Breast epithelium (tissue), 4 donors: Measurements from ENCODE around the gene ITGA8. TPM values are rescaled to one million over a fixed set of nuclear protein-coding genes. Genes with fewer than 3 reads are reported as not detected.

Source experiments
- DNase-seq, 2 donors: peaks; one replicate each; pipeline ENCODE4 v3.0.0-alpha.2; 2019; ENCODE audit warnings: low spot score in 2 of 2
- H3K27ac ChIP-seq, 2 donors: fragments of 200-600 bp; sonication (generic) in 1 of 2; one replicate each; pipeline ENCODE4 v1.5.1; 2016 to 2019; ENCODE audit warnings: mild to moderate bottlenecking in 1 of 2
- H3K27me3 ChIP-seq, 2 donors: fragments of 200-600 bp; sonication (generic) in 1 of 2; one replicate each; pipeline versions ENCODE4 v1.5.1 to v1.6.0; 2017 to 2019; ENCODE audit warnings: control low read depth in 1 of 2, mild to moderate bottlenecking in 1 of 2
- H3K36me3 ChIP-seq: fragments of 200-600 bp; one replicate; pipeline ENCODE4 v1.5.1; 2019
- H3K4me1 ChIP-seq, 2 donors: fragments of 200-600 bp; sonication (generic); one replicate each; pipeline ENCODE4 v1.5.1; 2016 to 2019; ENCODE audit warnings: control low read depth in 1 of 2
- H3K4me3 ChIP-seq, 3 donors: fragments of 200-600 bp; sonication (generic); 1 replicate in 2 of 3; 2 replicates in 1 of 3; pipeline ENCODE4 v1.5.1; 2016 to 2019; ENCODE audit warnings: mild to moderate bottlenecking in 3 of 3, moderate library complexity in 2 of 3
- H3K9me3 ChIP-seq, 2 donors: fragments of 200-600 bp; sonication (generic) in 1 of 2; one replicate each; pipeline ENCODE4 v1.5.1; 2016 to 2019; ENCODE audit warnings: control low read depth in 1 of 2
- POLR2A ChIP-seq: fragments of 450-650 bp; IDR thresholded peaks from one replicate; pipeline ENCODE4 v1.6.1; 2016; ENCODE audit warnings: antibody characterized with exemption, mild to moderate bottlenecking, moderate library complexity
- POLR2AphosphoS5 ChIP-seq, 3 donors: sonication (generic); formaldehyde crosslinking; IDR thresholded peaks; one replicate each; pipeline ENCODE4 v1.6.1; 2017; ENCODE audit warnings: antibody characterized with exemption in 3 of 3
- intact Hi-C: fragments of 100-400 bp; cut with DNase I; formaldehyde crosslinking; loops from one replicate; pipeline ENCODE4 v1.15.1; 2023; ENCODE audit warnings: low total_unique reads
- total RNA-seq, 3 donors: library from RNA; depleted of rRNA; stranded (reverse); fragments of >200 nt; gene quantifications; one replicate each; pipeline ENCODE4 v1.1.0, GENCODE V29; 2016
- TF ChIP-seq, protein P1 (sequence below), 3 donors: fragments of 450-650 bp; IDR thresholded peaks; one replicate each; pipeline ENCODE4 v1.5.1; 2016 to 2017; ENCODE audit warnings: antibody characterized with exemption in 3 of 3, mild to moderate bottlenecking in 3 of 3, moderate library complexity in 3 of 3

The ITGA8 gene
- total RNA-seq, 3 donors from 2014 or later: 2.0 to 2.9 (median 2.6) TPM

DNA sequence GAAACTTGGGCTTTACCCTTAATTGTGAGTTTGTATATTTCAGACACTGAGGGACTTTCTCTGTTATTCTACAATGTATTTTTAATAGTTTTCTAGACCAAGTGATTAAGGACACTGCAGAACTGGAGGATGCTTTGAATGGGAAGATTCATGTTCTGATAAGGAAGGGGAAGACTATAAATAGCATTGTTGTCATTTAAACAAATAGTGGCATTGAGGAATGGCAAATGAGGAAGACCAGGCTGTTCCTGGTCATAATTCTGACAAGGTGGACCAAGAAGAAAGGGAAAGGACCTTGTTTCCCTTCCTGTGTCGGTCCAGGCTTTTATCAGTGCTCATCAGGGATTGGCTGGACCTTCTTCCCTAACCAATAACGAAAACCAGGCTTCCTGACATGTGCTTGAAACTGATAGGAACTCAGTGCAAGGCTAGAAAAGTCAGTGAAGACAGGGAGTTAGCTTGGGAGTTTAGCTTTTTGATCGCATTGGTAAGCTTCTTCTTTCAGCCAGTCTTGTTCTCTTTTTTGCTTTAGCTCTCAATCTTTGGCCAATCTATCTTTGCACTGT lies 116.2 kb downstream of the ITGA8 start:
- intact Hi-C loops: no loop called here
- no peak for DNase-seq
- Histone ChIP-seq H3K27me3 (no peaks in the 10 kb centered on the region), H3K4me1 (no peaks in the 10 kb centered on the region), H3K27ac (no peak overlapping the region), H3K9me3 (no peaks in the 10 kb centered on the region), H3K4me3 (no peak overlapping the region), H3K36me3 (no peaks in the 10 kb centered on the region)
- no peak for TF ChIP-seq POLR2AphosphoS5 (IDR thresholded peaks at IDR 0.05)
- TF ChIP-seq POLR2A: no peak
- TF ChIP-seq, protein P1, sequence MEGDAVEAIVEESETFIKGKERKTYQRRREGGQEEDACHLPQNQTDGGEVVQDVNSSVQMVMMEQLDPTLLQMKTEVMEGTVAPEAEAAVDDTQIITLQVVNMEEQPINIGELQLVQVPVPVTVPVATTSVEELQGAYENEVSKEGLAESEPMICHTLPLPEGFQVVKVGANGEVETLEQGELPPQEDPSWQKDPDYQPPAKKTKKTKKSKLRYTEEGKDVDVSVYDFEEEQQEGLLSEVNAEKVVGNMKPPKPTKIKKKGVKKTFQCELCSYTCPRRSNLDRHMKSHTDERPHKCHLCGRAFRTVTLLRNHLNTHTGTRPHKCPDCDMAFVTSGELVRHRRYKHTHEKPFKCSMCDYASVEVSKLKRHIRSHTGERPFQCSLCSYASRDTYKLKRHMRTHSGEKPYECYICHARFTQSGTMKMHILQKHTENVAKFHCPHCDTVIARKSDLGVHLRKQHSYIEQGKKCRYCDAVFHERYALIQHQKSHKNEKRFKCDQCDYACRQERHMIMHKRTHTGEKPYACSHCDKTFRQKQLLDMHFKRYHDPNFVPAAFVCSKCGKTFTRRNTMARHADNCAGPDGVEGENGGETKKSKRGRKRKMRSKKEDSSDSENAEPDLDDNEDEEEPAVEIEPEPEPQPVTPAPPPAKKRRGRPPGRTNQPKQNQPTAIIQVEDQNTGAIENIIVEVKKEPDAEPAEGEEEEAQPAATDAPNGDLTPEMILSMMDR (IDR thresholded peaks at IDR 0.05): no peak

- H3K27ac ChIP-seq: no peak overlapping the region
- H3K4me3 ChIP-seq: no peak overlapping the region
- no peak for DNase-seq
- H3K9me3 ChIP-seq: no peaks in the 10 kb centered on the region
- TF ChIP-seq, protein P1 (IDR thresholded peaks at IDR 0.05): no peak
- TF ChIP-seq POLR2A (no peak), POLR2AphosphoS5 (IDR thresholded peaks at IDR 0.05) (no peak)
- intact Hi-C loops: no loop called here
- H3K4me1 ChIP-seq: no peaks in the 10 kb centered on the region
- no peaks in the 10 kb centered on the region for H3K27me3 ChIP-seq
- H3K36me3 ChIP-seq: no peaks in the 10 kb centered on the region
Measured at GRCh38 chr10:15601819-15602218, 117.9 kb downstream of the ITGA8 start.

- Histone ChIP-seq H3K27ac (no peak overlapping the region), H3K4me3 (no peak overlapping the region), H3K27me3 (no peaks in the 10 kb centered on the region), H3K4me1 (no peaks in the 10 kb centered on the region), H3K9me3 (peaks cover 0 to 7% of the 10 kb centered on the region in 2 donors), H3K36me3 (no peaks in the 10 kb centered on the region)
- intact Hi-C loops: no loop called here
- TF ChIP-seq POLR2AphosphoS5 (IDR thresholded peaks at IDR 0.05) (no peak), POLR2A (no peak)
- TF ChIP-seq, protein P1 (IDR thresholded peaks at IDR 0.05): no peak
- DNase-seq: no peak
Measured at GRCh38 chr10:15595260-15595659, 124.5 kb downstream of the ITGA8 start.

GRCh38 chr10:15591937-15592336 lies 127.8 kb downstream of the ITGA8 start:
- intact Hi-C loops: no loop called here
- no peaks in the 10 kb centered on the region for H3K36me3 ChIP-seq
- TF ChIP-seq POLR2AphosphoS5 (IDR thresholded peaks at IDR 0.05) (no peak), POLR2A (no peak)
- TF ChIP-seq, protein P1 (IDR thresholded peaks at IDR 0.05): no peak

DNA sequence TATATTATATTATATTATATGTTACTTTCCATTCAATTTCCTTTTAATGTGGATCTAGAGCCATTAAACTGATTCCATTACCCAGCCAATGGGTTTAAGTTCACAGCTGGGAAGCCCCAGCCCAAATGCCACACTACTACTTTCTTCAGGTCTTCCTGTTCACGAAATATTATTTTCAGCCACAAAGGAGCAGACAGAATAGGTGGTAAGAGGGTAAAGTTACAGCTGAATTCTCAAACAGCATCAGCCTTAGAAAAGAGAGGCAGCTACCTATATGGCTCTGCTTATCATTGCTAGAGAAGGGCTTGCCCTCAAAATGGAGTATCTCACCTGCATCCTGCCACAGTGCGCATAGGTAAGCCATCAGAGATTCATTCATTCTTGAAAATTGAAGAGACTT lies 128.3 kb downstream of the ITGA8 start:
- Histone ChIP-seq H3K9me3 (peaks cover 0 to 7% of the 10 kb centered on the region in 2 donors), H3K4me1 (no peaks in the 10 kb centered on the region), H3K27ac (no peak overlapping the region), H3K36me3 (no peaks in the 10 kb centered on the region), H3K27me3 (no peaks in the 10 kb centered on the region), H3K4me3 (no peak overlapping the region)
- no peak for TF ChIP-seq POLR2A
- no peak for TF ChIP-seq POLR2AphosphoS5 (IDR thresholded peaks at IDR 0.05)
- TF ChIP-seq, protein P1 (IDR thresholded peaks at IDR 0.05): no peak
- intact Hi-C loops: no loop called here
- no peak for DNase-seq

More at GRCh38 chr10:15591937-15592336, 127.8 kb downstream of the ITGA8 start:
- H3K27me3 ChIP-seq: no peaks in the 10 kb centered on the region
- no peaks in the 10 kb centered on the region for H3K4me1 ChIP-seq
- DNase-seq: no peak
- H3K4me3 ChIP-seq: no peak overlapping the region
- H3K27ac ChIP-seq: no peak overlapping the region
- H3K9me3 ChIP-seq: peaks cover 0 to 7% of the 10 kb centered on the region in 2 donors
